NB4 (cell line): ENCODE data around the gene PCSK5.

Experiments
- DNase-seq: peaks from one replicate; pipeline ENCODE4 v3.0.0; 2010; ENCODE audit warnings: low read depth
- H3K4me3 ChIP-seq: one replicate; pipeline ENCODE4 v1.5.1; 2011; ENCODE audit warnings: mild to moderate bottlenecking, low read depth, low read length, moderate library complexity
- MYC ChIP-seq: IDR thresholded peaks from 2 replicates; pipeline ENCODE4 v1.6.1; 2011; ENCODE audit warnings: low read depth, low read length
- POLR2A ChIP-seq: IDR thresholded peaks from 2 replicates; pipeline ENCODE4 v1.6.1; 2011; ENCODE audit warnings: mild to moderate bottlenecking; ENCODE audit not compliant: insufficient read length; ENCODE audit errors: extremely low read depth
- TF ChIP-seq, protein P1 (sequence below): IDR thresholded peaks from 2 replicates; pipeline ENCODE4 v1.6.1; 2011; ENCODE audit warnings: low read depth, low read length
- TF ChIP-seq, protein P2 (sequence below): IDR thresholded peaks from one replicate; pipeline ENCODE4 v1.5.1; 2012; ENCODE audit warnings: low read depth, low read length

Gene PCSK5

DNA sequence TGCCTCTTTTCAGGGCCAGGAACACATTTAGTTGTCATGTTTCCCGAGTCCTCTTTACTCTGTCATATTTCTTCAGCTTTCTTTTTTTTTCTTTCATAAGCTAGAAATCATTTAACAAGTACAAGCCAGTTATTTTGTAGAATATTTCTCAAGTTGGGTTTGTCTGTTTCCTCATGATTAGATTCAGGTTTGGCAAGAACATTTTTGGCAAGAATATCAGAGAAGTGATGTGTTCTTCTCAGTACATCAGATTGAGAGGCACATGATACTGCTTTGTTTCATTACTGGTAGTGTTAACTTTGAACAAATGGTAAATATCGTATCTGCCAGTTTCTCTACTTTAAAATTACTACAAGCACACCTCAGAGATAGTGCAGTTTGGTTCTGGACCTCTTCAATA lies 45.1 kb downstream of the PCSK5 start:
- H3K4me3 ChIP-seq: no peak overlapping the region
- DNase-seq: no peak
- TF ChIP-seq, protein P1, sequence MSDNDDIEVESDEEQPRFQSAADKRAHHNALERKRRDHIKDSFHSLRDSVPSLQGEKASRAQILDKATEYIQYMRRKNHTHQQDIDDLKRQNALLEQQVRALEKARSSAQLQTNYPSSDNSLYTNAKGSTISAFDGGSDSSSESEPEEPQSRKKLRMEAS: no peak
- TF ChIP-seq MYC (no peak), POLR2A (no peak)

GRCh38 chr9:75937521-75938258 lies 47.2 kb downstream of the PCSK5 start:
- TF ChIP-seq MYC (no peak), POLR2A (no peak)
- TF ChIP-seq, protein P1: no peak
- TF ChIP-seq, protein P2, sequence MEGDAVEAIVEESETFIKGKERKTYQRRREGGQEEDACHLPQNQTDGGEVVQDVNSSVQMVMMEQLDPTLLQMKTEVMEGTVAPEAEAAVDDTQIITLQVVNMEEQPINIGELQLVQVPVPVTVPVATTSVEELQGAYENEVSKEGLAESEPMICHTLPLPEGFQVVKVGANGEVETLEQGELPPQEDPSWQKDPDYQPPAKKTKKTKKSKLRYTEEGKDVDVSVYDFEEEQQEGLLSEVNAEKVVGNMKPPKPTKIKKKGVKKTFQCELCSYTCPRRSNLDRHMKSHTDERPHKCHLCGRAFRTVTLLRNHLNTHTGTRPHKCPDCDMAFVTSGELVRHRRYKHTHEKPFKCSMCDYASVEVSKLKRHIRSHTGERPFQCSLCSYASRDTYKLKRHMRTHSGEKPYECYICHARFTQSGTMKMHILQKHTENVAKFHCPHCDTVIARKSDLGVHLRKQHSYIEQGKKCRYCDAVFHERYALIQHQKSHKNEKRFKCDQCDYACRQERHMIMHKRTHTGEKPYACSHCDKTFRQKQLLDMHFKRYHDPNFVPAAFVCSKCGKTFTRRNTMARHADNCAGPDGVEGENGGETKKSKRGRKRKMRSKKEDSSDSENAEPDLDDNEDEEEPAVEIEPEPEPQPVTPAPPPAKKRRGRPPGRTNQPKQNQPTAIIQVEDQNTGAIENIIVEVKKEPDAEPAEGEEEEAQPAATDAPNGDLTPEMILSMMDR: no peak
- no peak overlapping the region for H3K4me3 ChIP-seq
- no peak for DNase-seq

DNA sequence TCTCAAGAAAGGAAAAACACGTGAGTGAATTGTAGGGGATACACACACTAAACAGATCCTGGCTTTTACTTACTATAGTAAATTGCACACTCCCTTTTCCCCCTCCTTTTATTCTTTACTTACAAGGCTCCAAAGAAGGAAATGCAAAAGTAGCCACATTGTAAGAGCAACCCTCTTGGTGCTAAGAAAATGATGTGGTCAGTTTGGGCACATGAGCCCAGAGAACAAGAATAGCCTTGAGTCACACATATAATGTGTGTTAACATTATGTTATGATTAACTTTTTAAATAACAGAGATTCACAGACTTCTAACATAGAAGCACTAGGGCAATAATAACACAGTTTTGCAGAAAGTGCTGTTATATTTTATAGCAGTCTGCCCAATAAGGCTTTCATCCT lies 48.5 kb downstream of the PCSK5 start:
- TF ChIP-seq, protein P2: no peak
- TF ChIP-seq POLR2A (no peak), MYC (no peak)
- TF ChIP-seq, protein P1: no peak
- DNase-seq: no peak
- no peak overlapping the region for H3K4me3 ChIP-seq

GRCh38 chr9:75939536-75940111 lies 49.2 kb downstream of the PCSK5 start:
- no peak overlapping the region for H3K4me3 ChIP-seq
- DNase-seq: peak; percentile 4
- TF ChIP-seq, protein P2: no peak
- TF ChIP-seq, protein P1: no peak
- TF ChIP-seq MYC (no peak), POLR2A (no peak)

DNA sequence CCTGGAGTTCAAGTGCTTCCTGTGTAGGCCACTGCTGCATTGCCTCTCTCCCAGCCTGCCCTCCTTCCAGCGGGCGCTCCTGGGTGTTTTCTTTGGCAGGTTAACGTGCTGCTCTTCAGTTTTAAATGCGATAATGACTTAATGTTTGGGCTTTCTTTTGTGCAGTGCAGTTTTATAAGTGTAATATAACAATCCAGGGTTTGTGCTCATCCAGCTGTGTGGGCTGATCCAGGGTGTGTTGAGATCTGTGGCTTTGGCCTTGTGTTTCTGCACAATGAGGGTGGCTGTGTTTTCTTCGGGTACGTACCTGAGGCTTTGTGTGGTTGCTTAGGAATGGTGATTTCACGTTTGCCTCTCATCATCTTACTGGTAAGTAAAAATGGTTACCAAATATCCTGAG lies 50.6 kb downstream of the PCSK5 start:
- TF ChIP-seq, protein P1: no peak
- TF ChIP-seq MYC: no peak
- TF ChIP-seq, protein P2: no peak
- no peak for TF ChIP-seq POLR2A
- no peak overlapping the region for H3K4me3 ChIP-seq
- DNase-seq: no peak
